Measurements from ENCODE around the gene PLCB2. TPM values are rescaled to one million over a fixed set of nuclear protein-coding genes. Genes with fewer than 3 reads are reported as not detected.

Gene PLCB2
- total RNA-seq, 1 experiment from 2014 or later = not detected

DNA sequence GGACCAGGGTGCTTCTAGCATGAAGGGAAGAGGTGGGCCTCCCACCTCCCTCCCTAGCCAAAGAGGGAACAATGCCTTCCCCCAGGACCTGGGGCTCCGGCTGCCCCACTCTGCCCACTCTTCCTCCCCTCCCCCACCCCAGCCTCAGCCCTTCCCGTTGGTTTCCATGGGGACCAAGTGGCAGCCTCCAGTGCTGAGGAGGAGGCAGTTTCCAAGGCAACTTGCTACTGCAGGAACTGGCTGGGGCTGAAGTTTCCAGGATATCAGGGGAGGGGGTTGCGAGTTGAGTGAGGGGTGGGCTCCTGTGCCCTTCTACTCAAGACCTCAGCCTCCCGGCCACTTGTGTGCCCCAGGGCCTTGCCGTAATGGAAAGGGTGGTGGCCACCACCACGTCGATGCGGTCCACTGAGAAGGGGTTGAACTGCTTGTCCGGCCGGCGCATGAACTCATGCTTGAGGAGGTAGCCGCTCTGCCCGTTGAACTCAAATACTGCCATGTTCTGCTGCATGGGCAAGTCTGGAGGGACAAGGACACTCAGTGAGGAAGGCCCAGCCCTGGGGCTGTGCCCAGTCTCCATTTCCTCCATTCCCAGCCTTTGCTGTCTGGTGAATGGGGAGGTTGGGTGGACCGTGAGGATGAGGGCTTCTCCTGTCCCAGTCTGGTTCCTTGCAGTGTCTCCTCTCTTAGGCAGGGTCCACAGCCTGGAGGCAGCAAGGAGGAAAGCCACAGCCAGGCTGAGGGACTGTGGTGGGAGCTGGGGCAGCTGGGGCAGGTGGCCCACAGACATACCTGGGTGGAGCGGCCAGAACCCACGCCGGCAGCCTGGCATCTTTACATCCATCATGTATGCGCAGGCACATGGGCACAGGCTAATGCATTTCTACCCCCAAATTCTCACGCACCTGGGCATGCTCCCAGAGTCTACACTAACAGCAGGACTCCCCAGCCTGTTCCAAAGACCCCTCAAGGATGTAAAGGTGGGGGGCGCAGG, 13.5 kb downstream of the PLCB2 start:
- in situ Hi-C loops (cut with HindIII; ENCODE audit: low pct_unique_long_range_greater_than_20kb, low sequenced_read_pairs) = no loop called here
- no peak for DNase-seq (ENCODE audit: low read depth)

DNA sequence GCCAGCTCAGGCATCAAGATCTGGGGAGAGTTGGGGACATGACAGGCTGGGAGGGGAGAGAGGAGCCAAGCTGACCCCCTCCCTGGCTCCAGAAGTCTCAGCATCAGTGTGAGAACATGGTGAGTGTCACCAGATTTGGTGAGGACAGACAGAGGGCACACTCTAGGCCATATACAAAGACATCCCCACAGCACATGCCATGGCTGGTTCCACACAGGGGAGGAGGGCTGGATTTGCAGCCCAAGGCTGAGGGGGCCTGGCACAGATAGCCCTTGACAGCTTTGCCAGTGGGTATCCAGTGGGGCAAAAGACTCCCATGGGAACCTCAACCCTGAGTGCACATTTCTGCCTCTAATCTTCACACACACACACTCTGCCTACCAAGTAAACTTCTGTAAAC, 14.7 kb downstream of the PLCB2 start:
- no peak for DNase-seq (ENCODE audit: low read depth)
- in situ Hi-C loops (cut with HindIII; ENCODE audit: low pct_unique_long_range_greater_than_20kb, low sequenced_read_pairs) = no loop called here

DNA sequence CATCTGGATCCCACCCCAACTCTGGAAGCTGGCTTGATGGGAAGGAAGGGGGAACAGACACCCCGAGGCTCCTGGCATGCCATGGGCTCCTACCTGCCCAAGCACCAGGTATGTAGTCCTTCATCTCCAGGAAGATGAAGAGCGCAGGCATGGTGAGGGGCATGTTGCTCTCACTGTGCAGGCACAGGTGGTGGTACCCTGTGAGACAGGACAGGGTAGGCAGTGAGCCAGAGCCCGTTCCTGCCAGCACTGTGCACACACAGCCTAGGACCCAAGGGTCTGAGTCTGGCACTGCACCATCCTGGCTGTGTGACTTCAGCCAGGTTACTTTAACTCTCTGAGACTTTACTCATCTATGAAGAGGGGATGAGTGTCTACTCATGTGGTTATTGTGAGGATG, 15.5 kb downstream of the PLCB2 start:
- DNase-seq (ENCODE audit: low read depth) = no peak
- in situ Hi-C loops (cut with HindIII; ENCODE audit: low pct_unique_long_range_greater_than_20kb, low sequenced_read_pairs) = no loop called here

DNA sequence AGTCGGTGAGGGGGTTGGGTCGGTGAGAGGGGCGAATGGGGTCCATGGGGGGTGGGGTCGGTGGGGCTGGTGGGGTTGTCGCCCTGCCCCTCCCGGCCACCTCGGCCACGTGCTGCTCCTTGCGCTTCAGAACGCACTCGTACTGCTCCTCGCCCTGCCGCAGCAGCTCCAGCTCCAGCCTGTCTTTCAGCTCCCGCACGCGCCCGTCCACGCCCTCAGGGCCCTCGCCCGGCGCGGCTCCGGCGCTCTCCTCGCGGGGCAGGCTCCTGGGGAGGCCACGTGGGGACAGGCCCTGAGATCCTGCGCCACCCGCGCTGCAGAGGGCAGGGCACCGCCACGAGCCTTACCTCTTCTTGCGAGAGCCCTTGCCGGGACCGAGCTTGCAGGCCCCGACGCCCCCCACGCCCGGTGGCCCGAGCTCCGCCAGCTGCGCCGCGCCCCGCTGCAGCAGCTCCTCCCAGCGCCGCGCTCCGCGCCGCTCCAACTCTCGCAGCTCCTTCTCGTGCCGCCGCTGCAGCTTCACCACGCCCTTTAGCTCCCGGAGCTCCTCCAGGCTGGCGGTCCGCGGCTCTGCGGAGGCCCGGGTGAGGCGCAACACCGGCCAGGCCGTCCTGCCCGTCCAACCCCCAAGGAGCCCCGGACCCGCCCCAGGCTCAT, 16.7 kb downstream of the PLCB2 start:
- in situ Hi-C loops (cut with HindIII; ENCODE audit: low pct_unique_long_range_greater_than_20kb, low sequenced_read_pairs) = no loop called here
- no peak for DNase-seq (ENCODE audit: low read depth)

DNA sequence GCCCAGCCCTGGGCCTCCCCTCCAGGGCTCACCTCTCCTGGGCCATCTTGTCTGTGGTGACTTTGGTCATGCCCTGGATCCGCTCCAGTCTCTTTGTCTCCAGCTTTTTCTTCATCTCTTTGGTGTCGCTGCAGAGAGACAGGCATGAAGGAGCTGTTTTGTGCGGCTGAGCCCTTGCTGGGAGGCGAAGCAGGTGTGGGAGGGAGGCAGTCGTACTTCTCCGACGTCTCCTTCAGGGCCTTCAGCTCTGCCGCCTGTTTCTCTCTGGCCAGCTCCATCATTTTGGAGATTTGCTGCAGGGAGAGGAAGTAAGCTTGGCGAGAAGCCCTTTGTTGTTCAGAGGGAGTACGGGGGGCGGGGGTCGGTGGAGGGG, 17.2 kb downstream of the PLCB2 start:
- in situ Hi-C loops (cut with HindIII; ENCODE audit: low pct_unique_long_range_greater_than_20kb, low sequenced_read_pairs) = no loop called here
- DNase-seq (ENCODE audit: low read depth) = no peak

DNA sequence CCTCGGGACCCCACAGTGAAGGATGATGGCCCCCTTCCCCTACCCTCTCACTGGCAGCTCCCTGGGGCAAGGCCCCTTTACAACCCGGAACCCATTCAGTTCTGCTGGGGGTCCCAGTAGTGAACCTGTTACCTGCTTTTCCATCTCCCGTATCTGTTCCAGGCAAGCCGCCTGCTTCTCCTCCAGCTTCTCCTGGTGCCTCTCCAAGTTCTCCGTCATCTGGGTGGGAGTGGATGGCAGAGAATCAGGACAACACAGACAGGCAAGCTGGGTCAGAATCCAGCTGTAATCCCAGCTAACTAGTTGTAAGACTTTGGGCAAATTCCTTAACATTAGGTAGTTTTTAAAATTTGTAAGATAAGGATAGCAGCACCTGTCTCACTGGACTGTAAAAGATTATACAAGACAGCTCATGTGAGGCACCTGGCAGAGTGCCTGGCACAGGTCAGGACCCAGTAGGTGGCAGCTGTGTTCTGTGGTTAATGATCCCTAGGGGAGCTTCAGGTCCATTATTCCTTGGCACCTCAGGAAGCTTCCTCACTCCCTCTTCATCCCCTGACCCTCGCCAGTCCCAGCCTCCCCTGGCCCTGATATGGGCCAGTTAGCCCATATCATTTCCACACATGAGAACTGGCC, 18.5 kb downstream of the PLCB2 start:
- in situ Hi-C loops (cut with HindIII; ENCODE audit: low pct_unique_long_range_greater_than_20kb, low sequenced_read_pairs) = no loop called here
- DNase-seq (ENCODE audit: low read depth) = peak; percentile 44

DNA sequence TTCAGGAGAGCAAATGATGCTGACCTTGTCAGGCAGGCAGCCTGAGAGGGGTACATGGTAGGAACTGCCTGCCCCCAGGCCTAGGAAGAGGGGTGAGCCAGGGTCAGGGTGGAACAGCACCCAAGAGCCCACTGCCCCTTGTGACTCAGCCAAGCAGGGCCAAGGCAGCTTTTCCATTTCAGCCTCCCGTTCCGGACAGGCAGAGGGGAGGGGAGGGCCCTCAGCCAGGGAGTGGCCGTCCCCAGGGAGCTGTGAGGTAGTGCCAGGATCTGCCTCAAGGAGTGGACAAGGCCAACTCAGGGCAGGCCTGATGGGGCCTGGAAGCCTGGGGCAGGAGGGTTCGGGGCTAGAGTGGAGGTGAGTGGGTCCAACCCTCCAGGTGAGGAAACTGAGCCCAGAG, 19.8 kb downstream of the PLCB2 start:
- no peak for DNase-seq (ENCODE audit: low read depth)

DNA sequence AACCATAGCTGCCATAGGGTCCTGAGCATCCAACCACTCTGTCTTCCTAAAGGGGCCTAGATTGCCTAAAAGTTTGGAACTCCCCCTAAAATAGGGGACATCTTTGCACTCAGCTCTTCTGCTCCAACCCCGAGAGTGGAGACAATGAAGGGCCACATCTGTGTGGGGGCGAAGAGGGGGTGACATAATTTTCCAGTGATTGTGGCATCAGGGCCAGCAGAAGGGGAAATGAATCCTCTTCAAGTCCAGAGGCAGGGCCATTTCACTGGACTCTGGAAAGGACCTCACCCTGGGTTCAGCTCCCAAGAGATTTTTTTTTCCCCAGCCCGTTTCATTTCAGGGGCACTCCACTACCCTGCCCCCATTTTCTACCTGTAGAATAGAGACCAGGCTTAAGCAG, 20.2 kb downstream of the PLCB2 start:
- in situ Hi-C loops (cut with HindIII; ENCODE audit: low pct_unique_long_range_greater_than_20kb, low sequenced_read_pairs) = no loop called here
- DNase-seq (ENCODE audit: low read depth) = no peak

More for the DNA sequence above, 19.8 kb downstream of the PLCB2 start:
- in situ Hi-C loops (cut with HindIII; ENCODE audit: low pct_unique_long_range_greater_than_20kb, low sequenced_read_pairs) = no loop called here

DNA sequence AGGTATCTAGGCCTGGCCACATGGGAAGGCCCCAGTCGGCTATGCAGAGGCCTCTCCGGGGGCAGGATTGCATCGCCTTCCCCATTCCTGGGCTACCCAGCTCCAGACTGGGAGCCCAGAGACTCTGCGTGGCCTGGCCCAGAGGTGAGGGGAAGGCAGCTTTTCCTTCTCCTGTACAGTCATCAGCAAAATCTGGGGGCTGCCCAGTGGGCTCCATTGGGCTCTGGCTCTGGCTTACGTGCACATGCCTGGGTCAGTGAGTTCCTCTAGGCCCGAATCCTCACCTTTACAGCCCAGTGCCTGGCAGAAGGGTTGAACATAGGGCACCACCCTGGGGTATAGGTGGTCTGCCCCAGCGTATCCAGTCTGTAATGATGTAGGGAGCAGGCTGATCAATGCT, 20.9 kb downstream of the PLCB2 start:
- DNase-seq (ENCODE audit: low read depth) = no peak
- in situ Hi-C loops (cut with HindIII; ENCODE audit: low pct_unique_long_range_greater_than_20kb, low sequenced_read_pairs) = no loop called here

DNA sequence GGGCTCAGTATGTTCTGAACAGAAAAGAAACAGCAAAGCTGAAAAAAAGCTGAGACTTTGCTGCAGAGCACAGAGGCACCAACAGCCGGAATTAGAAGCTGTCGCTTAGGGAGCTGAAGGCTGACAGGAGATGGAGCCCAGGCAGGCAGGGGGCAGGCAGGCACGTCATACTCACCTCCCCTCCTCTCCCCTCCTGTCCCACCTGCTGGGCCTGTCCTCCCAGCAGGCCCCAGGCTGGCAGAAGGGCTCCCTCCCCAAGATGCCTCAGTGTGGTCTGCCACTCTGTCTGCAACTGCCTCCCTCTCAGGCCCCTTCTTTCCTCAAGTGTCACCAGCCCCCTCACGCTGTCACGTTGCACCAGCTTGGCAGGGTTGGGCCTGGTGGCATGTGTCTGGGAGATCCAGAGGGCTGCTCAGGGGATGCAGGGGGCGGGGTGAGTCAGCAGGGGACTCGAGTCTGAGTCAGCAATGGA, 21.6 kb downstream of the PLCB2 start:
- in situ Hi-C loops (cut with HindIII; ENCODE audit: low pct_unique_long_range_greater_than_20kb, low sequenced_read_pairs) = no loop called here
- DNase-seq (ENCODE audit: low read depth) = no peak

DNA sequence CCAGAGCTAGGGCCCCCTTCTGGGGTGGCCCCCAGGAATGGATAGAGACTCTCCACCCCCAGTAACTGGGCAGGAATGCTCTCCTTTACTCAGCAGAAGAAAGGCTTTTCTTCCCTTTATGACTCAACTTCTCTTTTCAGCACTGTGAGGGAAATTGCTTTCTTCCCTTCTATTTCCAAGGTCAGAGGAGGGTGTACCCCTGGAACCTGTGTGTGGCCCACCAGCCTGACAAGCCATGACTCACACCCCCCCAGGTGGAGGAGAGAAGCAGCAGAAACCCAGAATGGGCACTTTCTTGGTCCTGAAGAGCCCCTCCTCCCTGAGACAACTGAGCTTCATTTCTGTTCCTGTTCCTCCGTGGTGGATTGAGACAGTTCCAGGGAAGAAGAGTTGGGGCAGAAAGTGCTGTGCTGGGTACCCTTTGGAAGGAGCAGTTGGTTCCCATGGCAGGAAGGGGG, 22.2 kb downstream of the PLCB2 start:
- DNase-seq (ENCODE audit: low read depth) = no peak
- in situ Hi-C loops (cut with HindIII; ENCODE audit: low pct_unique_long_range_greater_than_20kb, low sequenced_read_pairs) = no loop called here

DNA sequence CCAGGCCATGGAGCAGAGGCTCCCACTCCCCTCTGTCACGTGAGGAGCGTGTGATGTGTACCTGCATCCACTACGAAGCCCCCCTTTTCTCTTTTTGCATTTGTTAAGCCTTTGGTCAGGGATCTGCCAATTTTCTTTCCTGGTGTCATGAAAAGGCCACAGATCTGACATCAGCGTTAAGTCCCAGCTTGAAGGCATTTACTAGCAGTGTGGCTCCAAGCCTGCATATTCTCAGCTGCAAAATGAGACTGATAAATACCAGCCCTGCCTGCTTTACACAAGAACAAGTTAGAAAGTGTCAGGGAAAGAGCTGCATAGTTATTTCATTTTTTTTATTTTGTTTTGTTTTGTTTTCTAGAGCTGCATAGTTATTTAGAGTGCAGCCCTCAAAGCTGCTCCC, 22.6 kb downstream of the PLCB2 start:
- in situ Hi-C loops (cut with HindIII; ENCODE audit: low pct_unique_long_range_greater_than_20kb, low sequenced_read_pairs) = no loop called here
- no peak for DNase-seq (ENCODE audit: low read depth)

DNA sequence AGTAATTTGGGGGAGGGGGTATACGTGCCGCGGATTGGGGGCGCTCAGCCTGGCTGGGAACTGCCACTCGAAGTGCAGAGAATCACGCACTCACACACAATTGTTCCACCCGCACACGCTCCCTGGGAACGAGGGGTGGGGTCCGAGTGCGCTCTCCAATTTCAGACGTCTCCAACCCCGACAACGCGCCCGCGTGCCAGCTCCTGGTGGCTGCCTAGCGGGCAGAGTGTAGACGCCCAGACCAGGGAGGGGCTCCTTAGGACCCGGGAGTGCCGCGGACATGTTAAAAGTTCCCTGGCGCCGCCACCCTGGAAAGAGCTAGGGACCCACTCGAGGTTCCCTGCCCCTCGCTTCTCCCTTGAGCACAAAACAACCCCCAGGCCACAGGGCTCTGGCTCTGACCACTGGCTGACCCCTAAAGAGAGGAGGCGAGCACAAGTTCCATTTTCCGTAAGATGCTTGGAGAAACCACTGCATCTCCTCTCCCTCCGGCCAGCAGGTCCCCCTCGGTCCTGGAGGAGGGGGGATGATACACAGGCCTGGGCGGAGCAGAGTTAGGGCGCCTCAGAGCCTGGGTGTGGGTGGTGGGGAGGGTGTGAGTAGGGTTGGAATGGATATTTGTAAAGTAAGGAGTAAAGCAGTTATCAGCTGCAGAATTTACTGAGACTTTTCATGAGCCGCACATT, 24.0 kb downstream of the PLCB2 start:
- no peak for DNase-seq (ENCODE audit: low read depth)
- in situ Hi-C loops (cut with HindIII; ENCODE audit: low pct_unique_long_range_greater_than_20kb, low sequenced_read_pairs) = no loop called here

DNA sequence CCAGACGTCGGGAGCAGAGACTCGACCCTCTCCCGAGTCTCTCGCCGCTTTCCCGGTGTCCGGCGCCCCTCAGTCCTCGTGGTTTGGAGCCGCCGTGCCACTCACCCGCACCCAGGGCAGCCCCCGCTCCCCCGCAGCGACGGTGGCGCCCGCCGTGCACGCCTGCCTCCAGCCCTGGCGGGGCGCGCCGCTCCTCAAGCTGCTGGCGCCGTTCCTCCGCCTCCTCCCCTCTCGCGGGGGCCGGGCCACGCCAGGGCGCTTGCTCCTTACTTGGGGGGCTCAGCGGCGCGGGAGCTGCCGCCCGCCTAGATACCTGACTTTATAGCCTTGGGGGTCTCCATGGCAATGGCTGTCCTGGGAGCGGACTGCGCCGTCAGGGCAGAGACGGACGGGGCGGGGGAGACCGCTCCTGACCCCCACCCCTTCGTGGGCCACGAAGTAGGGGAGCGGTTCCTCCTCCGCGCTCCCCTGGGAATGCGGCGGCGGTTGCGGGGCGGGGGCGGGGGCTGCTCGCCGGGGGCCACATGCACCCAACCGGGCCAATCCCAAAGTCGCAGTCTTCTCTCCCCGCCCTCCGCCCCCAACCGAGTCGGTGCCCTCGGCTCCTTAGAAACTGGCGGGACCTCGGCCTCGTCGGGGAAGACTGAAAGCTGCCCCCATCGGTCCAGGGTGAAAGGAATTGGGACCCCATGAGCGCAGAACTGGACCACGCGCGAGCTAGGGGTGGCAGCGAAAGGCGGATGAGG, 24.7 kb downstream of the PLCB2 start, which contains the start of gene ANKRD63:
ANKRD63 (minus strand) TSS at position 196 of the 746 bp plus-strand sequence. CDS start 478 bp downstream, outside the sequence.
- in situ Hi-C loops (cut with HindIII; ENCODE audit: low pct_unique_long_range_greater_than_20kb, low sequenced_read_pairs) = no loop called here
- no peak for DNase-seq (ENCODE audit: low read depth)

DNA sequence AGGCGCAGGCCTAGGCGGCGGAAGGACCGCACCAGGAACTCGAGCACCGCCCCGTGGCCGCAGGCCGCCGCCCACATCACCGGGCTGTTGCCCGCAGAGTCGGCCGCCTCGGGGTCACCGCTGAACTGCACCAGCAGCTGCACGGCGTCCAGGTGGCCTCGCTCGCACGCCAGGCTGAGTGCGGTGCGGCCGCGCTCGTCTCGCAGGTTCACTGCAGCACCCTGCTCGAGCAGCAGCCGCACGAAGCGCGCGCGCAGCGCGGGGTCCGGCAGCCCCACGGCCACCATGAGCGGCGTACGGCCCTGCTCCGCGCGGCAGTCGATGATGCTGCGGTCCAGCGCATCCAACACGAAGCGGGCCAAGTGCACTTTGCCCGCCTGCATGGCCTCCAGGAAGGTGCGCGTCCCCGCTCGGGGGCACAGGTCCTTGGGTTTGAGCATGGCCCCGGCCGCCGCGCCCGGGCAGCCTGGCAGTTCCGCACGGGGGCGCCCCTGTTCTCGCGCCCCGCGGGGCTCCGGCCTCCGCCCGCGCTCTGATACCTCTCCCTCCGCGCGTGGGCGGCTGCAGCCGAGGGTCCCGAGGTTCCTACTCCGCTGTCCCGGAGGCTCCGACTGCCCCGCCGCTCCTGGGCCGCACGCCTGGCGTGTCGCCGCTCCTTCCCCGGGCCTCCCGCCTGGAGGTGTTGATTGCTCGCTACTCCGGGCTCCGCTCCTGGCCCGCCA, 25.4 kb downstream of the PLCB2 start:
- peak; percentile 50 for DNase-seq (ENCODE audit: low read depth)
- in situ Hi-C loops (cut with HindIII; ENCODE audit: low pct_unique_long_range_greater_than_20kb, low sequenced_read_pairs) = no loop called here

DNA sequence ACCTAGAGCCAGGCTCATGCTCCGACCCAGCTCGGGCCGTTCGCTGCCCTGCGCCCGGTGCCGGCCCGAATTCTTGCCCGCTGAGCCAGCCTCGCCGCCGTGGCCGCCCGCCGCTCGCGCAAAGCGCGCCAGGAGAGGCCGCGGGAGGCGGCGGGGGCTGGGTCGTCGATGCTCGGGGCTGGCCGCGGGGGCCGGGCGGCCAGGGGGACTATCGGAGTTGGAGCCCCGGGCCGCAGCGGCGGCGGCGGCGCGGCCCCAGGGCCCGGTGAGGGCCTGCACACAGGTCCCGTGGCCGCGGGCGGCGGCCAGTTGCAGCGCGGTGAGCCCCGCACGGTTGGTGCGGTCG, 26.0 kb downstream of the PLCB2 start:
- in situ Hi-C loops (cut with HindIII; ENCODE audit: low pct_unique_long_range_greater_than_20kb, low sequenced_read_pairs) = no loop called here
- no peak for DNase-seq (ENCODE audit: low read depth)
